HG03521 (cell line): Measurements from ENCODE around the gene NHLRC4.

Experiments used
- ATAC-seq: cut with Tn5 transposase; IDR thresholded peaks from one replicate; pipeline ENCODE4 v1.9.1; 2021; ENCODE audit warnings: mild to moderate bottlenecking, moderate library complexity; ENCODE audit not compliant: unreplicated experiment

NHLRC4 gene

DNA sequence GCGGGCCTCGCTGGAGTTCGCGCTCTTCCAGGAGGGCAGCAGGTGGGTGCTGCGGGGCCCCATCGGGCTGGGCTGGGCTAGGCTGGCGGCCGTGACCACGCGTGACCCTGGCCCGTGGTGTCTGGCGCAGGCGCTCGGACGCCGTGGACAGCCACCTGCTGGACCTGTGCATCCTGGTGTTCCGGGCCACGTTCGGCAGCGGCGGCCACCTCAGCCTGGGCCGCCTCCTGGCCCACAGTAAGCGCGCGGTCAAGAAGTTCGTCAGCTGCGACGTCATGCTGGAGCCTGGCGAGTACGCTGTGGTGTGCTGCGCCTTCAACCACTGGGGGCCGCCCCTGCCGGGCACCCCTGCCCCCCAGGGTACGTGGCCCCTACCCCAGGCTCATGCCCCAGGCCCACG lies 14.6 kb upstream of the NHLRC4 start:
- ATAC-seq: no peak

DNA sequence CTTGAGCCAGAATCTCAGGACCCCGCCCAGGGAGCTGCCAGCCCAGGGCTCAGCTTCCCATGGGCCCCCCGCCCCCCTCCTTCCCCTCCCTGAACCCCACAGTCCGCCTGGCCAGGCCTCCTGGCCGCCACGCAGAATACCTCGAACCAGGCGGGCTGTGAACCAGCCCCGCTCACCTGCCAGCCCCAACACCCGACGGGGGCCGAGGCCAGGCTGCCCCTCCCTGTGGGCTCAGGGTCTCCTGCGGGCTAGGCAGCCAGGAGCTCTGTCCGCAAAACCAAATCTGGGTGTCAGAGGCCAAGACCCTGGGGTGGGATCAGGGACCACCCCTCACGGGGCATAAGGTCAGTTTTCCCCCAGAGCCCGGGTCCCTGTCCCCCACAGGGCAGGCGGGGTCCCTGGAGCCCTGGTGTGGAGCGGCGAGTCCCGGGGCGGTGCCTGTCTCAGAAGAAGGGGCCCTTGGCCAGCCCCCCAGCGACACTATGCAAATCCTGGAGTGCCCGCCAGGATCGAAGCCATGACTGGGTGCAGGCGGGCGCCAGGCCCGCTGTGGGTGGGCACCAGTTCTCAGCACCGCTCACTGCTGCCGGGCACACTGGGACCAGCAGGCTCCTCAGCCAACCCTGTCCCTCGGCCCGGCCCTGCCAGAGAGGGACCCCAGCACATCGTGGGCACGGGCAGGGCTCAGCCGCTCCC lies 13.1 kb upstream of the NHLRC4 start:
- ATAC-seq: no peak

DNA sequence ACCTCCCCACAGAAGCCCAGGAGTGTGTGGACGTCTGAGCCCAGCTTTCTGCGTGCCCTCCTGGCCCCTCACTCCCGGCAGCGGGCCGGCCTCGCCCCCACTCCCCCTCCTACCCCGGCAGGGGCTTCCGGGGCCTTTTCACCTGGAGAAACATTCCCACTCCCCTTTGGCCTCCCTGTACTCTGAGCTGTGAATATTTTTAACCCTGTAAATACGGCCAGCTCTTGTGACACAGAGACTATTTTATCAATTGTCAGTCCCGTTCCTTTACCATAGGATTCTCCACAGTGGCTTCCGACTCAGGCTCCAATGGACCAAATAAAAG lies 12.5 kb upstream of the NHLRC4 start:
- ATAC-seq: no peak

DNA sequence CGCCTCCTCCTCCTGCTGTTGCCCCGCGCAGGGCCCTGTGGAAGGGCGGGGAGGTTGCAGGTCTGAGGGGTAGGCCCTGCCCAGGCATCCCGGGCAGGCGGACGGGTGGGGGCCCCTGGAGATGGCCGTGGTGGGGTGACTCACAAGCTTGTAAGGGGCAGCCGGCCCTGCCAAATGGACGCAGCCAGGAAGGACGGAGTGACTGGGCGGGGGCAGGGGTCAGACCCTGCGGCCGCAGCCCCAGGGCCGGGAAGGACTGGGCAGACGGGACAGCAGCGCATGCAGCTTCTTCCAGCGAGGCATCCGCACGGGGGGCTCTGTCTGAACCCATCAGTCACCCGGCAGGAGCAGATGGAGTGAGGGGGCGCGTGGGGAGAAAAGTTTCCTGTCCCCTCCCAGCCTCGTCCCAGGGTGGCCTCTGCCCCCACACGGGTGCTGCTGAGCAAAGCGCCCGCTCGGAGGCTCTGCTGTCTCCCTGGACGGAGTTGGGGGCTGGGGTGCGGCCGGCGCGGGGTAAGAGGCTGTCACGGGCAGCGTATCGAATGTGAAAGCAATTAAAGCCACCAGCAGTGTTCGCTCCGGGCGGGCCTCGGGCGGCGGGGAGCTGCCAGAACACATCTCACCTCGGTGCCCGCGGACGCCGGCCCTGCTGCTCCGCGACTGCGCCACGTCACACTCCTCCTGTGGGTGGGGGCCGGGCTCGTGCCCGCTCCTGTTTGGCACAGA lies 12.0 kb upstream of the NHLRC4 start:
- ATAC-seq: no peak

DNA sequence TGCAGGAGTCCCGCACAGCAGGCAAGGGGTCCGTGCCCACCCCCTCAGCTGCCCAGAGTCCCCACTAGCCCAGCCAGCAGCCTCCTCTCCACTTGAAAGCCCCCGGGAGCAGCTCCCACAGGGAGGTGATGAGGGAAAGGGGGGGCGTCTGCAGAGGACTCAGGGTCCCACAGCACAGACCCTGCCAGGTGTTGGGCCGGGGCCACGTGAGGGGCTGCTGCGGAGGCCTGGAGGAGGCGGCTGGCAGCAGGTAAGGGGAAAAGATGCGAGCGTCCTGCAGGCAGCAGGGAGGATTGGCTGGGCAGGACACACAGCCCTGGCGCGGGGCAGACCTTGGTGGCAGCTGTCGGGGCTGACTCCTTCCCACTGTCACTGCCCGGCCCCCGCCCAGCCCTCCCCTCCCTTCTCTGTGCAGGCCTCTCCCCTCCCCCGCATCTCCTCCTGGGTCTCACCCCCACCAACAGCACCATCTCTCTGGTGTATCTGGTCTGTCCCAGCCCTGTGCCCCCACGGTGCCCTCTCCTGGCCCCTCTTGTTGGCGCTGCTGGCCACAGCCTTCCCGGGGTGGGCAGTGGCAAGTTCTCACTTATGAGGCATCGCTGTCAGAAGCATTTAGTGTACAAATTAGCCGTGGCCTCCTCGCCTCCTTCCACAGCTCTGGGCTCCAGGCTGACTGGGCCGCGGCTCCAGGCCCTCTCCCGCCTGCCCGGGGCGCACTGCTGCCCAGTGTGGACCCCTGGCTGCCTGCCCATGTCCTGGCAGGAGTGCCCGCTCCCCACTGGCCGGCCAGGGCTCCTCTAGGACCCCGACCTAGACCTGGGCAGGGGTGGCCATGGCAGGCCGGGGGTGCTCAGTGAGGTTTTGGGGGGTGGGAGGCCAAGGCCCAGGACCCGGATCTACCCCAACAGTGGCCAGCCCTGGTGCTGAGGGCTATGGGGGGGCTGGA lies 11.0 kb upstream of the NHLRC4 start:
- no peak for ATAC-seq

DNA sequence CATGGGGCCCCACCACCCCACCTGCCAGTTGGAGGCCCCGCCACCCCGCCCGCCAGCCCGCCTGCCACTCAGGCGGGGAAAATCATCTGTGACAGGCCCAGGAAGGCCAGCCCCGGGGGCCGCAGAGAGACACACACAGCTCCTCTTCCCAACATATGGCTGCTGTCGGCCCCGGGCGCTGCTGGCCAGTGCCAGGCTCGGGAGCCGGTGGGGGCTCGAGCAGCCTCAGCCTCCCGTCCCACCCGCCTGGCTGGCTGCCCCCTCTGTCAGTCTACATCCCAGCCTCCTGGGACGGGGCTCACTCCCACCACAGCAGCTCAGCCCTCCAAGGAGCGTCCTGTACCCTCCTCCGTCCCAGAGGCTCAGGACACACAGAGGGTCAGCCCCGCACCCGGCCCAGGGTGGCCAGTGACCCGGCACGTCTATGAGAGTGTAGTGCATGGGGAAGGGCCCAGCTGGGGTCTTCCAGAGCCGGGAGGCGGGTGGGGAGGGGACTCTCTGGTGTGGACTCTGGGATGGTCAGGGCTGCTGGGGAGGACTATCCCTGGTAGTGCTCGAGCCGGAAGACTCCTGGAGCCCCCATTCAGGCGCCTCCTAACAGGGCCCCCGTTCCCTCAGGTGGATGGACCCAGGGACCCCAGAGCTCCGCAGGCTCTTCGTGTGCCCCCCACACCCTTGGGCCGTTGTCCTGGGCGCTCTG lies 10.2 kb upstream of the NHLRC4 start:
- ATAC-seq: no peak

DNA sequence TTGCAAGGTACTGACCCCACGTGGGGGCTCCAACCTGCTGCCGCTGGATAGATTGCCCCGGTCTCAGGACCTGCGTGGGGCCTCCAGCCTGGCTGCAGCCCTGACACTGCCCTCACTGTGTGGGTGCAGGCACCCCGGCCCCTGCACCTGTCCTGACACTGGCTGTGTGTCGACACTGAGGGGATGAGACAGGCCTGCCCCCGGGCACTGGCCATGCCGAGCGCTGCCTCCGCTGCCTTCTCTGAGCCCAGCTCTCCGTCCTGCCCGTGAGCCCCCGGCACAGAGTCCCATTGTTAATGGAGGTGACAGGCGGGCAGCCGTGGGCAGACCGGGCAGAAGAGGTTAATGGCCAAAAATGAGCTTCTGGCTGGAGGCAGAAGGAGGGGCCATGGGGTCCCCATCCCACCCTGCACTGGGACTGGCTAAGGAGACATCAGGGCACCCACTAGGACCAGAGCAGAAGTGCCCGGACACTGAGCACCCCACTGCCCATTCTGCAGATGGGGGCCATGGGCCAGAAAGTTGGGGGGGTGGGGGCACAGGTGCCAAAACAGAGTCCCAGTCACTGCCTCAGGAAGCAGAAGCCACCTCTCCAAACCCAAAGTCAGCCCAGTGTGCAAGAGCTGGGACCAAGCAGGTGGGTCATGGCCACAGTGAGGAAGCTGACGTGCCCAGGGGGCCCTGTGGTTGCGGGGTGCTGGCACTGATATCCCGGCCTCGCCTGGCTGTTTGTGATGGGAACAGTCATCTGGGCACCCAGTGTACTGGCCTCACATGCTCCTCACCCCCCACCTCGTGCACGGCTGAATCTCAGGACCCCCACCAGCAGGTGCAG lies 9.1 kb upstream of the NHLRC4 start:
- ATAC-seq: no peak

DNA sequence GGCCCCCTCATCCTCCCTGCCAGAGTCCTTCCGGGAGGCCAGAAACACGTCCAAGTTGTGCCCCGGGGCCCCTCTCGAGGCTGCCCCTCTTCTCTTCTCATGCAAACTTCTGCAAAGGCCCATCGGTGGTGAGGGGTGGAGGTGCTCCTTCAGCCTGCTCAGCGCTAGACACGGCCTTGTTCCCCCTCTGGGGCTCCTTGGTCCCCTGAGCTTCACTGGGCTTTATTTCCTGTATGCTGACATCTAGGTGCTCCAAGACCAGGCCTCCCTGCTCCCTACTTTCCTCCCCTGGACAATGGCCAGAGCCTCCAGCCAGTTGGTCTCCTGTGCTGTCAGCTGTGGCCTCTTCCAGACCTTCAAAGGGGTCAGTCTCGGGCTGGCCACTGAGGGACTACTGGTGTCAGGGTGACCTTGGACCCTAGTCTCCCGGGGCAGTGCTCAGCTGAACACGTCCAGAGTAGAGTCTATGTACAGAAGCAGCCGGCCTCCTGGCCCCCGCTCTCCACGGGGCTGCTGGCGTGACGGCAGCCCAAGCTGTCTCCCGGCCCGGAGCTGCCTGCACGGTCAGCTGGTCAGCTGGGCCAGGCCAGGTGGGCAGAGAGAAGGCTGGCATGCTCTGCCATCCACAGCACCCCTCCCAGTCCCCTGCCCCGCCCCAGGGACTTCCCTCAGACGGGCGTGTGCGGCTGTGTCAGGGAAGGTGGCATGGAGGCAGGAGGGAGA lies 8.3 kb upstream of the NHLRC4 start:
- ATAC-seq: no peak

DNA sequence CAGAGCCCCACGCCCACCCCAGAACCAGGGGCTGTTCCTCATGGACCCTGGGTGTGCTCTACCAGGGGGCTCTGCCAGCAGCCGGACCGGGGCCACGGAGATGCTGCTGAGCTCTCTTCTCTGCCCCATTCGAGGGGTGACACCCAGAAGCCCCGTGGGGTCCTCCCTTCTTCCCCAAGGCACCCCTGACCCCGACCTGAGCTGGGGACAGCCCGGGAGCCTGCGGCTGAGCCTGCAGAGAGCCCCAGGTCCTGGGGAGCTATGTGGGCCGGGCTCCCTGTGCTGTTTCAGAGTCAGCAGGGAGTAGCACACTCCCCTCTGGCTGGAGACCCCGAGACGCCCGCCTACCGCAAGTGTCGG lies 7.8 kb upstream of the NHLRC4 start:
- no peak for ATAC-seq

DNA sequence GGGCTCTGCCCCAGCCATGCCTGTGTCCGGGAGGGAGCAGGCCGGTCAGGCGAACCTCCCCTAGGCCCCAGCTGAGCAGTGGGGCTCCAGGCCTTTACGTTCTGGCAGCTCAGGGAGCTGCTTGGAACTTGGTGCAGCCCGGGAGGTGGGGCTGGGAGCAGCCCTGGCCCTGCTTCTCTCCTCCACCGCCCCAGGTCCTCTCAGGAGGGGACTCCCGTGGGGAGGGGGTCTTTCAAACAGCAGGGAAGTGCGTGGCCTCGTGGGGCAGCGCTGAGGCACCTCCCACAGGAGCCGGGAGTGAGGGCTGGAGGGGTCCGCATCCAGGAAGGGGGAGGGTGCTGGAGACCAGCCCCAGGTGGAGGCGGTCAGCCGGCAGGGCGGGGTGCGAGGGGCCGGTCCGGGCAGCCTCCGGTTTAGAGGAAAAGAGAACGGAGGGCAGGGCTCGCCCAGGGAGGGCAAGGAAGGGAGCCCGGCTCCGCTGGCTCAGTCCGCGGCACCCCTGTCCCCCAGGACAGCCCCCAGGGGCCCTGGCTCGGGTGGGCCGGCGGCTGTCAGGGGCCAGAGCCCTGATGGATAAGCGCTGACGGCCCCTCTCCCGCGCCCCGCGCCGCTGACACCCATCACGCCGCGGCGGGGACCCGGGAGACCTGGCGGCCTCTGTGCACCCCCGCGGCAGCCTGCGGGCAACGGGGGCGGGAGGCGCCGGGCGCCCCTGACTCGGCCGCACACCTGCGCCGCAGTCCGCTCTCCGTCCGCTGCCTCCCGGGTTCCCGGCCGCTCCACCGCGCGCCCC lies 7.2 kb upstream of the NHLRC4 start:
- no peak for ATAC-seq

DNA sequence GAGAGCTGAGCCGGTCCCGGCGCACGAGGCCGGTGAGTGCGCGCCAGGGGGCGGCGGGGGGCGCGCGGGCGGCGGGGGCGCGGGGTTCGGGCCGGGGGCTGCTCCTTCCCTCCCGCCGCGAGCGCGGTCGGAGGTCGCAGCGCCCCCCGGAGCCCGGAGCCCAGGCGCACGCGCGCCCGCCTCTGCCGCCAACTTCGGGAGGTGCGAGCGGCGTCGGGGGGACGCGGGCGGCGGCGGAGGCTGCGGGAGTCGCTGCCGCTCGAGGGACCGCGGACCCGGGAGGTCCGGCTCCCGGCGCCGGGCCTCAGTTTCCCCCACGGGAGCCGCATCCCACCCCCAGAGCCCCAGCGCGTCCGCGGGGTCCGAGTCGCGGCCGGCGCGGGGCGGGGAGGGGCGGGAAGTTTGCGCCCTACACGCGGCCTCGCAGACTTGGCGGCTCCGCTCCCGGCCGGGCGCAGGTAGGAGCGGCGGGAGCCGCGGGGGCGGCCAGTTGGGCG lies 6.6 kb upstream of the NHLRC4 start, which contains the start of gene PRR35:
TSS of gene PRR35 (plus strand) at position 191 of the 497 bp plus-strand sequence. CDS start 2,901 bp downstream, outside the sequence.
- no peak for ATAC-seq

DNA sequence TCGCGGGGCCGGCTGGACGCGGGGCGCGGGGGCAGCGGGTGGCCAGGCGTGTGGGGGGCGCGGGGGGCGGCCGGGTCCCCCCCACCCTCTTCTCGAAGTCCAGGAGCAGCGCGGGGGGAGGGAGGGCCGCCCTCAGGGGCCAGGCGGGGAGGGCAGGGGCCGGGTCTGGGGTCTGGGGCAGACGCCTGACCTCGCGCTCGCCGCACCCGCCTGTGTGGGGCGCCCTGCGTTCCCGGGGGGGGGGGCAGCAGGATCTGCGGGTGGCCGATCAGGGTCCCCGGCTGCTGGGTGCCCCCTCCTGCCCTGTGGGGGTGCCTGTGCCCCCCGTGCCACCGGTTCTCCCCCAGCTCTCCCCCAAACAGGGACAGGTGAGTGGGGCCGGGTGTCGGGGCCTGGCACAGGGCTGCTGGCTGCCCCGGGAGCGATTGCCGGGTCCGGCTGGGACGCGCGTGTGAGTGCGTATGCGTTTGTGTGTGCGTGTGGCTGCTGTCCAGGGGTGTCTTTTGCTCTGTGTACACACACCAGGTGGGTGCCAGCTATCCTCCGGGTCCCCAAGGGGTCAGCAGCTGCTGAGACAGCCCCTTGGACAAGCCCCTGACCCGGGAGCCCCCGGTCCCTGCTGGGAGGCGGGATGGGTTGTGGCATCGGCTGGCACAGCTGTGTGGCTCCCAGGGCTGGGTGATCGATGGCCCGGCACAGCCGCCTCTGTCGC lies 5.9 kb upstream of the NHLRC4 start:
- ATAC-seq: no peak

DNA sequence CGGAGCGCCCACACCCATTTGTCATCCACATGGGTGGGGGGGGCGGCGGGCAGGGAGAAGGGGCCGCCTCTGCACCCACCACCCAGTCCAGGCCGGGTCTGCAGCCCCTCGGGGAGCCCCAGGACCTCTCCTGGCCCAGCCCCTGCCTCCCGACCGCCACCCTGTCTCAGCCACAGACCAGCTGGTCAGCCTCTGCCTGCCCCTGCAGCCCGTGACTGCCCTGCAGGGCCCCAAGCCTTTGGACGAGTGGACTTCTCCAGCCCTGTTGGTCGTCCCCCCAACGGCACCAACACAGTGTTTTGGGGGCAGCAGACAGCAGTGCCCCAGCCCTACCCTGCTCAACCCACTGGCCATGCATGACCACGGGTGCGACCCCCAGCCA lies 5.4 kb upstream of the NHLRC4 start:
- ATAC-seq: no peak

DNA sequence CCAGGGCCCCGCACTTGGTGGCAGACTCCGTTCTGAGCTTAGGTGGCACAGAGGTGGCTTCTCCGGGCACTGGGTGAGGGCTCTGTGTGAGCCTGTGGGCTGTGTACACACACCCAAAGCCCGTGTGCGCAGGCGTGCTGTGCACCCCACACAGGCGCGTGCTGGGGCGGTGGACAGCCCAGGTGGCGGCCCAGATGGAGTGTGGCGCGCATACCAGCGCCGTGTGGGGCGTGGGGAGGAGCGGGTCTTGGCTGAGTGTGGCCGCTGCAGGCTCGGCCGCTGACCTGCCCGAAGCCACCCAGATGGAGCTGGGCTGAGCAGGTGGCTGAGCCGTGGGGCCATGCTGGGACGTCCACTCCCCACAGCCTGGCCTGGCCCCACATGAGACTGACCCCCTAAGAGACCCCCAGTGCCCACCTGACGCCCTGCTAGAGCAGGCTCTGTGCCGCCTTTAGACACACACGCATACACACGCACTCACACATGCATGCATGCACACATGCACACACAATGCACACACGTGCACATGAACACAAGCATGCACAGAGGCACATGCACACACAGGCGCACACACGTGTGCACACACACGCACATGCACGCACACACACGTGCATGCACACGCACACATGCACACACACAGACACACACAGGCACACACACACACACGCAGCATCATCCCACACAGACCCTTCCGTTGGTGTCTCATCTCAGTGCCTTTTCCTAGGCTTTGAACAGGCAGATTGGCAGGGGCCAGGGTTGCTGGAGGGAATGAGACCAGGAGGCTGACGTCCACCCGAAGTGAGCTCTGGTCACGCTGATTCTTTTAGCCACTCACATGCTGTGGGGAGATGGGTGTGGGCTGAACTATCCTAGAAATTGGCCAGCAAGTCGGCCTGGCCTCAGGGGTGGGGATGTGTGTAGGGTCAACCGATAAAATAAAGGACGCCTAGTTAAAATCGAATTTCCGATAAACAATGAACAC lies 4.6 kb upstream of the NHLRC4 start:
- ATAC-seq: no peak

DNA sequence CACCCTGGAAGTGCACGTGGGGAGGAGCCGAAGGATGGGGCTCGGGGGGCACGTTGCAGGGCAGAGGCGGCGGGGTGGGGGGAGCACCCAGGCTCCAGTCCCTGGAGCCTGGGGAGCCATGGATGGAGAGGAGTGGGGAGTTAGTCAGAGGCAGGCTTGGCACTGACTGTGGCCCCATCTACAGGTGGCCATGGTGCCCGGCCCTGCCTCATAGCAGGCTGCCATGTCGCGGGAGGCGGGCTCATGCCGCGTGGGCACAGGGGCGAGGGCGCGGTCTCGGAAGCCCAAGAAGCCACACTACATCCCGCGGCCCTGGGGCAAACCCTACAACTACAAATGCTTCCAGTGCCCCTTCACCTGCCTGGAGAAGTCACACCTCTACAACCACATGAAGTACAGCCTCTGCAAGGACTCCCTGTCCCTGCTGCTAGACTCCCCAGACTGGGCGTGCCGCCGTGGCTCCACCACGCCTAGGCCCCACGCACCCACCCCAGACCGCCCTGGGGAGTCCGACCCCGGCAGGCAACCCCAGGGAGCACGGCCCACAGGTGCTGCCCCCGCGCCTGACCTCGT lies 3.6 kb upstream of the NHLRC4 start:
- no peak for ATAC-seq

DNA sequence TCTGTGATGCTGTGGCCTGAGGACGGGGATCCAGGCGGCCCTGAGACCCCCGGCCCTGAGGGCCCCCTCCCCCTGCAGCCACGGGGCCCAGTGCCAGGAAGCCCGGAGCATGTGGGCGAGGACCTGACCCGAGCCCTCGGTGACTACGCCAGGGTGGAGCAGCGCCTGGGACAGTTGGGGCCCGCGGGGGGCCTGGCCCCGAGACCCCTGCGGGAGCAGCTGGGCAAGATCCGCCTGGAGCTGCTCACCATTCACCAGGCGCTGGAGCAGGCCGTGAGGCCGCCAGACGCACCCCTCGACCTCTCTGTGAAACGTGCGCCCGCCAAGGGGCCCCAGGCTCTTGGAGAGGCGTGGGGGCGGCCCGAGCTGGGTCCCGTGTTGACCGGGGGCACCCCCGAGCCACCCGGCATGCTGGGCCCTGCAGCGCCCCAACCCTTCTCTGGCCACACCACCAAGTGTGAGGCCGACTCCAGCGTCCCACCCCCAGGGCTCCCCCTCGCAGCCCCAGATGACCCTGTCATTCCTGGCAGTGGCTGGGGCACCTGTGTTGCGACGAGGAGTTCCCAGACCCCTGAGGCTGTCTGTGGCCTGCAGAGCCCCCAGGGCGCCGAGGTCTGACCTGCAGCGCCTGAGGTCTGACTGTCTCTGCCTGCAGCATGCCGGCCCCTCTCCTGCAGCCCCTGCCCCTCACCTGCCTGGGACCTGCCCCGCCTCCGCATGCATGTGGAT lies 2.0 kb upstream of the NHLRC4 start:
- no peak for ATAC-seq
